HepG2 (cell line): ENCODE measurements around the gene AKR1A1. TPM values are rescaled to one million over a fixed set of nuclear protein-coding genes. Genes with fewer than 3 reads are reported as not detected.

ENCODE experiments used
- ATAC-seq: fragments of 200-7000 bp; cut with Tn5 transposase; 3 replicates; pipeline ENCODE4 v1.9.1; 2020; ENCODE audit warnings: mild to moderate bottlenecking, moderate library complexity
- BruUV-seq: library from RNA; stranded (reverse); fragments of 400-500 nt; replicated peaks from 2 replicates; lab custom pipeline; 2021; lab: Mats Ljungman, UMichigan
- CTCF ChIA-PET: fragments of 300-600 bp; formaldehyde crosslinking; extraction: SDS; loops from one replicate; lab custom pipeline; 2021; ENCODE audit warnings: low total read pairs, inconsistent platforms, low intra/inter-chr PET ratio; lab: Yijun Ruan, JAX
- POLR2A ChIA-PET: fragments of 350-600 bp; sonication (Branson Sonifier 250); formaldehyde crosslinking; loops from one replicate; lab custom pipeline; 2020; ENCODE audit warnings: antibody characterized with exemption, inconsistent platforms; lab: Yijun Ruan, JAX
- DNase-seq: peaks from one replicate; pipeline ENCODE4 v3.0.0-alpha.2; 2015; ENCODE audit warnings: low spot score
- FAIRE-seq: peaks from 3 replicates; lab custom pipeline; 2011; peaks lifted over from hg19 to GRCh38; lab: Jason Lieb, UNC
- H2AFZ ChIP-seq: one replicate; pipeline ENCODE4 v1.6.1; 2011; ENCODE audit warnings: low read length, inconsistent platforms
- H3K27ac ChIP-seq: fragments of 300-600 bp; 3 replicates; pipeline ENCODE4 v1.8.0; 2011; ENCODE audit warnings: mixed run types, mild to moderate bottlenecking, mixed read lengths, low read length, inconsistent platforms; ENCODE audit not compliant: insufficient read depth; ENCODE audit errors: extremely low read length
- H3K27me3 ChIP-seq, 2 experiments: fragments of 200-600 bp in 1 of 2; 2 replicates in 1 of 2; 3 replicates in 1 of 2; pipeline versions ENCODE4 v1.6.0 to v1.8.0; 2011; ENCODE audit warnings: low read length in 2 of 2, mild to moderate bottlenecking in 2 of 2, moderate library complexity in 2 of 2, inconsistent platforms in 1 of 2; ENCODE audit not compliant: insufficient read depth in 2 of 2, control insufficient read depth in 1 of 2
- H3K36me3 ChIP-seq, 2 experiments: fragments of 200-600 bp in 1 of 2; replicated peaks in 1 of 2; 2 replicates in 1 of 2; 3 replicates in 1 of 2; pipeline versions ENCODE4 v1.5.1 to v1.8.0; 2011; ENCODE audit warnings: low read length in 2 of 2, inconsistent platforms in 1 of 2; ENCODE audit not compliant: insufficient read depth in 2 of 2, control insufficient read depth in 1 of 2
- H3K4me1 ChIP-seq: 2 replicates; pipeline ENCODE4 v1.5.1; 2012; ENCODE audit warnings: low read length, inconsistent platforms; ENCODE audit not compliant: insufficient read depth
- H3K4me2 ChIP-seq: 2 replicates; pipeline ENCODE4 v1.6.0; 2011; ENCODE audit warnings: low read depth, low read length, inconsistent platforms
- H3K4me3 ChIP-seq, 3 experiments: fragments of 200-600 bp in 1 of 3; sonication (generic), shearing (Covaris generic) in 1 of 3; replicated peaks in 1 of 3; 2 replicates each; pipeline ENCODE4 v1.5.1; 2011 to 2016; ENCODE audit warnings: low read length in 3 of 3, inconsistent platforms in 2 of 3, low read depth in 2 of 3, mild to moderate bottlenecking in 2 of 3, control low read depth in 1 of 3, mixed read lengths in 1 of 3; ENCODE audit not compliant: insufficient read depth in 1 of 3
- H3K79me2 ChIP-seq: one replicate; pipeline ENCODE4 v1.6.1; 2011; ENCODE audit warnings: low read length, inconsistent platforms; ENCODE audit not compliant: insufficient read depth
- H3K9ac ChIP-seq: 2 replicates; pipeline ENCODE4 v1.6.0; 2011; ENCODE audit warnings: mild to moderate bottlenecking, low read depth, low read length, inconsistent platforms; ENCODE audit not compliant: insufficient read depth
- H3K9me3 ChIP-seq: 2 replicates; pipeline ENCODE4 v1.5.1; 2012; ENCODE audit warnings: mild to moderate bottlenecking, low read length
- H4K20me1 ChIP-seq: 2 replicates; pipeline ENCODE4 v1.6.0; 2011; ENCODE audit warnings: inconsistent platforms, mild to moderate bottlenecking, low read length, moderate library complexity; ENCODE audit not compliant: insufficient read depth
- CTCF ChIP-seq: sonication (generic); formaldehyde crosslinking; IDR thresholded peaks from 2 replicates; pipeline ENCODE4 v1.5.0; 2020; ENCODE audit warnings: mild to moderate bottlenecking, missing genetic modification reagents, moderate library complexity
- DZIP1 ChIP-seq: sonication (generic); formaldehyde crosslinking; IDR thresholded peaks from 2 replicates; pipeline ENCODE4 v1.5.0; 2020; ENCODE audit warnings: mild to moderate bottlenecking, missing genetic modification reagents
- MED8 ChIP-seq: sonication (generic); formaldehyde crosslinking; IDR thresholded peaks from 2 replicates; pipeline ENCODE4 v1.8.1; 2023; ENCODE audit warnings: mild to moderate bottlenecking, missing genetic modification reagents; ENCODE audit not compliant: insufficient replicate concordance
- NCOR1 ChIP-seq: fragments of 200-600 bp; sonication (generic); IDR thresholded peaks from 2 replicates; pipeline ENCODE4 v1.7.0; 2017; ENCODE audit warnings: antibody characterized with exemption, low read length, borderline replicate concordance
- RBM22 ChIP-seq: fragments of 200-400 bp; formaldehyde crosslinking; optimal IDR thresholded peaks from 2 replicates; pipeline ENCODE3; 2017; ENCODE audit warnings: mild to moderate bottlenecking, low read length, moderate library complexity
- ZEB1 ChIP-seq: IDR thresholded peaks from 2 replicates; pipeline ENCODE4 v1.6.1; 2012; ENCODE audit warnings: mild to moderate bottlenecking, low read depth, inconsistent platforms; ENCODE audit not compliant: insufficient replicate concordance
- ZNF777 ChIP-seq: sonication (generic); formaldehyde crosslinking; IDR thresholded peaks from 2 replicates; pipeline ENCODE4 v1.4.0; 2020; ENCODE audit warnings: missing genetic modification reagents
- WGBS: methylation state at CpG from one replicate; pipeline ENCODE4 v1.1.6; 2017; ENCODE audit warnings: low lambda C conversion rate; 5-methylcytosine and 5-hydroxymethylcytosine counted together
- in situ Hi-C: cut with HindIII; loops from 2 replicates; pipeline ENCODE4 v1.10.0; 2017; ENCODE audit warnings: low pct_unique_long_range_greater_than_20kb; ENCODE audit not compliant: extremely low pct_ligation_motif_present
- intact Hi-C: fragments of 100-400 bp; cut with micrococcal nuclease; formaldehyde crosslinking; loops from one replicate; pipeline ENCODE4 v1.10.0; 2022; ENCODE audit not compliant: unreplicated experiment
- polyA plus RNA-seq, 8 experiments: library from polyadenylated mRNA; depleted of rRNA in 3 of 8; stranded (reverse) in 7 of 8; unstranded in 1 of 8; fragments of >200 nt; fragmentation: Illumina TruSeq in 4 of 8; extraction: Trizol in 4 of 8; gene quantifications; 2 replicates each; pipeline versions ENCODE4 v1.2.1 to v1.2.3, GENCODE V29; 2011 to 2016; ENCODE audit warnings: low read depth in 4 of 8, missing spikeins in 1 of 8, mixed read lengths in 1 of 8; ENCODE audit not compliant: insufficient read depth in 1 of 8
- total RNA-seq, 5 experiments: library from RNA; depleted of rRNA; stranded (reverse); fragments of >200 nt; fragmentation: Illumina TruSeq; extraction: Trizol; gene quantifications; 2 replicates each; pipeline ENCODE4 v1.2.3, GENCODE V29; 2016; ENCODE audit warnings: low read depth in 1 of 5
- TF ChIP-seq, protein P1 (sequence below): sonication (generic); formaldehyde crosslinking; IDR thresholded peaks from 2 replicates; pipeline ENCODE4 v1.9.0; 2021; ENCODE audit warnings: missing genetic modification reagents, borderline replicate concordance
- TF ChIP-seq, protein P2 (sequence below): fragments of 450-650 bp; IDR thresholded peaks from 2 replicates; pipeline ENCODE4 v1.6.1; 2017
- TF ChIP-seq, protein P3 (sequence below): IDR thresholded peaks from 2 replicates; pipeline ENCODE4 v1.6.1; 2016; ENCODE audit warnings: missing genetic modification reagents, missing compliant biosample characterization

Gene AKR1A1
- total and polyA plus RNA-seq, 2 of the 13 experiments (the other 11 are each of a cell fraction or from before 2014, with no cell fraction given), result 181 to 217 TPM

DNA sequence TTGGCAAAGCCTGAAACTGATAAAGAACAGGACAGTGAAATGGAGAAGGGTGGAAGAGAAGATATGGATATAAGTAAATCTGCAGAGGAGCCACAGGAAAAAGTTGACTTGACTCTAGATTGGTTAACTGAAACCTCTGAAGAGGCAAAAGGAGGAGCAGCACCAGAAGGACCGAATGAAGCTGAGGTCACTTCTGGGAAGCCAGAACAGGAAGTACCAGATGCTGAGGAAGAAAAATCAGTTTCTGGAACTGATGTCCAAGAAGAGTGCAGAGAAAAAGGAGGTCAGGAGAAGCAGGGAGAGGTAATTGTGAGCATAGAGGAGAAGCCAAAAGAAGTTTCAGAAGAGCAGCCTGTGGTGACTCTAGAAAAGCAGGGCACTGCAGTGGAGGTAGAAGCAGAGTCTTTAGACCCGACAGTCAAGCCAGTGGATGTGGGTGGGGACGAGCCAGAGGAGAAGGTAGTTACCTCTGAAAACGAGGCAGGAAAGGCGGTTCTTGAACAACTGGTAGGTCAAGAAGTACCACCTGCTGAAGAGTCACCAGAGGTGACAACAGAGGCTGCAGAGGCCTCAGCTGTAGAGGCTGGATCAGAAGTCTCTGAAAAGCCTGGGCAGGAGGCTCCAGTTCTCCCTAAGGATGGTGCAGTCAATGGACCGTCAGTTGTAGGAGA, 56.9 kb downstream of the AKR1A1 start (continued):
- TF ChIP-seq, protein P1, sequence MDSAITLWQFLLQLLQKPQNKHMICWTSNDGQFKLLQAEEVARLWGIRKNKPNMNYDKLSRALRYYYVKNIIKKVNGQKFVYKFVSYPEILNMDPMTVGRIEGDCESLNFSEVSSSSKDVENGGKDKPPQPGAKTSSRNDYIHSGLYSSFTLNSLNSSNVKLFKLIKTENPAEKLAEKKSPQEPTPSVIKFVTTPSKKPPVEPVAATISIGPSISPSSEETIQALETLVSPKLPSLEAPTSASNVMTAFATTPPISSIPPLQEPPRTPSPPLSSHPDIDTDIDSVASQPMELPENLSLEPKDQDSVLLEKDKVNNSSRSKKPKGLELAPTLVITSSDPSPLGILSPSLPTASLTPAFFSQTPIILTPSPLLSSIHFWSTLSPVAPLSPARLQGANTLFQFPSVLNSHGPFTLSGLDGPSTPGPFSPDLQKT, result no peak
- TF ChIP-seq NCOR1 (no peak), ZEB1 (no peak)

GRCh38 chr1:45608175-45609156, 57.8 kb downstream of the AKR1A1 start:
- H3K79me2 ChIP-seq, result peaks cover 26% of the 10 kb centered on the region
- TF ChIP-seq MED8 (CRISPR knock-in tag), result no peak
- TF ChIP-seq, protein P2, sequence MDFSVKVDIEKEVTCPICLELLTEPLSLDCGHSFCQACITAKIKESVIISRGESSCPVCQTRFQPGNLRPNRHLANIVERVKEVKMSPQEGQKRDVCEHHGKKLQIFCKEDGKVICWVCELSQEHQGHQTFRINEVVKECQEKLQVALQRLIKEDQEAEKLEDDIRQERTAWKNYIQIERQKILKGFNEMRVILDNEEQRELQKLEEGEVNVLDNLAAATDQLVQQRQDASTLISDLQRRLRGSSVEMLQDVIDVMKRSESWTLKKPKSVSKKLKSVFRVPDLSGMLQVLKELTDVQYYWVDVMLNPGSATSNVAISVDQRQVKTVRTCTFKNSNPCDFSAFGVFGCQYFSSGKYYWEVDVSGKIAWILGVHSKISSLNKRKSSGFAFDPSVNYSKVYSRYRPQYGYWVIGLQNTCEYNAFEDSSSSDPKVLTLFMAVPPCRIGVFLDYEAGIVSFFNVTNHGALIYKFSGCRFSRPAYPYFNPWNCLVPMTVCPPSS, result no peak
- TF ChIP-seq, protein P3, sequence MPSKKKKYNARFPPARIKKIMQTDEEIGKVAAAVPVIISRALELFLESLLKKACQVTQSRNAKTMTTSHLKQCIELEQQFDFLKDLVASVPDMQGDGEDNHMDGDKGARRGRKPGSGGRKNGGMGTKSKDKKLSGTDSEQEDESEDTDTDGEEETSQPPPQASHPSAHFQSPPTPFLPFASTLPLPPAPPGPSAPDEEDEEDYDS (CRISPR knock-in tag), result no peak
- TF ChIP-seq DZIP1 (CRISPR knock-in tag), result no peak
- TF ChIP-seq CTCF (CRISPR knock-in tag), result no peak
- TF ChIP-seq RBM22, result peak; percentile 19
- no peak for TF ChIP-seq ZNF777 (CRISPR knock-in tag)

More at GRCh38 chr1:45608175-45609156, 57.8 kb downstream of the AKR1A1 start:
- in situ Hi-C loops (no loop called here), intact Hi-C loops (no loop called here)
- no peaks in the 10 kb centered on the region for H3K27me3 ChIP-seq
- WGBS, result 97% methylated on average over 5 of the region's 5 CpGs
- ChIA-PET CTCF (no interaction called here), POLR2A (interaction anchor here (1.0 kb wide), 1 partner anchor 24 kb away, joined by 3 read pairs; no protein-coding TSS in a partner anchor)
- peaks cover 20% of the 10 kb centered on the region for H3K4me1 ChIP-seq
- no peaks in the 10 kb centered on the region for H3K9me3 ChIP-seq
- peaks cover 25 to 78% of the 10 kb centered on the region in 2 experiments for H3K36me3 ChIP-seq
- no peak overlapping the region for H3K9ac ChIP-seq
- FAIRE-seq (no peak), ATAC-seq (no peak), DNase-seq (no peak)
- H3K4me3 ChIP-seq, result no peak overlapping the region
- H2AFZ ChIP-seq, result no peak overlapping the region
- H3K27ac ChIP-seq, result no peak overlapping the region
- H3K4me2 ChIP-seq, result no peak overlapping the region
- H4K20me1 ChIP-seq, result no peaks in the 10 kb centered on the region
- no TSS peak for BruUV-seq
